Activated CD4-positive, alpha-beta T cell treated with anti-CD3 and anti-CD28 coated beads, Interleukin-2, amount 50 U/mL, for 48 hours (primary cell): ENCODE results near the gene CBR3.

ENCODE experiments used
- DNase-seq, 2 experiments: peaks; one replicate each; pipeline ENCODE4 v3.0.0-alpha.2; 2020

CBR3 gene

GRCh38 chr21:36186506-36187399 lies 51.9 kb downstream of the CBR3 start:
- DNase-seq, result no peak

GRCh38 chr21:36188081-36188681 lies 53.3 kb downstream of the CBR3 start:
- no peak for DNase-seq

- no peak for DNase-seq
Measured at GRCh38 chr21:36188937-36189336, 54.1 kb downstream of the CBR3 start.

- no peak for DNase-seq
Measured at GRCh38 chr21:36190736-36191135, 55.9 kb downstream of the CBR3 start.

GRCh38 chr21:36193200-36193599 lies 58.3 kb downstream of the CBR3 start:
- no peak for DNase-seq

- no peak for DNase-seq
Measured at GRCh38 chr21:36194024-36194423, 59.1 kb downstream of the CBR3 start.

- DNase-seq, result no peak
Measured at GRCh38 chr21:36195613-36196012, 60.7 kb downstream of the CBR3 start.
